Fibroblast of pulmonary artery (primary cell): Measurements from ENCODE around the gene RPH3AL.

Experiments used
- DNase-seq: peaks from one replicate; pipeline ENCODE4 v3.0.0-alpha.2; 2010; ENCODE audit warnings: low read depth
- H3K4me3 ChIP-seq: replicated peaks from 2 replicates; pipeline ENCODE4 v1.5.1; 2011; ENCODE audit warnings: low read depth, mild to moderate bottlenecking, control low read depth, low read length, moderate library complexity
- TF ChIP-seq, protein P1 (sequence below): IDR thresholded peaks from 2 replicates; pipeline ENCODE4 v1.5.1; 2011; ENCODE audit warnings: mild to moderate bottlenecking, control low read depth, low read length, inconsistent platforms; ENCODE audit errors: missing control alignments

Gene RPH3AL

DNA sequence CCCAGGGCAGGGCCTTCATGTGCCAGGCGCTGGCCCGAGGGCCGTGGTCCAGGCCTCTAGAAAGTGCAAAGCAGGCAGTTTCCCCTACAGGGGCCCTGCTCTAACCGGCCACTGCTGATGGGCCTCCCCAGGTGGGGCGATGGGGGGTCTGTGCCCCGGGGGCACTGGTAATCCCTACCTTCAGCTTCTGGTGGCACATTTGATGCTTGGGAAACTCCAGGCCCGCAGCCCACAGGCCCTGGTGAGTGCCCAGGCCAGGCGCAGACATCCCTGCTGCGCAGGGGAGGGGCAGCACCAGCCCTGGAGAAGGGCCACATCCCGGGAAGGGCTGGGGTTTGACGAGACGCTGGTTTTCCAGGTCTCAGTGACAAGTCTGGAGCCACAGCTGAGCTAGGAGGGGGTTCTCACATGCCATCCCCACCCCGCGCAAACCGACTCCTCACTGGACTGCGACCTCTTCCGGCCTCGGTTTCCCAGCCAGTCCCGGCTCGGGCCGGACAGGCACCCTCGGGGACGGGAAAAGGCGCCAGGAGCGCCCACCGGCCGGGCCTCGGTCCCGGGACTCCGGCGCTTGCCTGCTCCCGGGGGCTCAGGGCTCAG lies 172.7 kb downstream of the RPH3AL start:
- no peak overlapping the region for H3K4me3 ChIP-seq
- TF ChIP-seq, protein P1, sequence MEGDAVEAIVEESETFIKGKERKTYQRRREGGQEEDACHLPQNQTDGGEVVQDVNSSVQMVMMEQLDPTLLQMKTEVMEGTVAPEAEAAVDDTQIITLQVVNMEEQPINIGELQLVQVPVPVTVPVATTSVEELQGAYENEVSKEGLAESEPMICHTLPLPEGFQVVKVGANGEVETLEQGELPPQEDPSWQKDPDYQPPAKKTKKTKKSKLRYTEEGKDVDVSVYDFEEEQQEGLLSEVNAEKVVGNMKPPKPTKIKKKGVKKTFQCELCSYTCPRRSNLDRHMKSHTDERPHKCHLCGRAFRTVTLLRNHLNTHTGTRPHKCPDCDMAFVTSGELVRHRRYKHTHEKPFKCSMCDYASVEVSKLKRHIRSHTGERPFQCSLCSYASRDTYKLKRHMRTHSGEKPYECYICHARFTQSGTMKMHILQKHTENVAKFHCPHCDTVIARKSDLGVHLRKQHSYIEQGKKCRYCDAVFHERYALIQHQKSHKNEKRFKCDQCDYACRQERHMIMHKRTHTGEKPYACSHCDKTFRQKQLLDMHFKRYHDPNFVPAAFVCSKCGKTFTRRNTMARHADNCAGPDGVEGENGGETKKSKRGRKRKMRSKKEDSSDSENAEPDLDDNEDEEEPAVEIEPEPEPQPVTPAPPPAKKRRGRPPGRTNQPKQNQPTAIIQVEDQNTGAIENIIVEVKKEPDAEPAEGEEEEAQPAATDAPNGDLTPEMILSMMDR, result no peak
- DNase-seq, result no peak

DNA sequence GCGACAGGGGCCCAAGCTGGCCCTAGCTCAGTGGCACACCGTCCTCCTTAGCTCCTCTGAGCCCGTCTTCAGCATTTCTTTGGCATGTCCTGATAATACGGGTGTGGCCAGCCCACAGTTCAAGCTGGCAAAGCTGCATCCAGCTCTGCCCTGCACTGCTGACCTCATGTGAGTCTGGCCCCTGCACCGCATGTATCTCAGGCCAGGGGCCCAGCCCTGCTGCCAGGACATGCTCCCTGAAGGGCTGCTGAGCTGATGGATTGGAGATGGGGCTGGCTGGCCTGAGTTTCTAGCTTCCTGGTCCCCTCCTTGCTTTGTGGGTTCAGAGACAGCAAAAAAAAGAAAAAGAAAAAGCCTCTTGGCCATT lies 173.6 kb downstream of the RPH3AL start:
- no peak for DNase-seq
- H3K4me3 ChIP-seq, result no peak overlapping the region
- TF ChIP-seq, protein P1, result no peak

DNA sequence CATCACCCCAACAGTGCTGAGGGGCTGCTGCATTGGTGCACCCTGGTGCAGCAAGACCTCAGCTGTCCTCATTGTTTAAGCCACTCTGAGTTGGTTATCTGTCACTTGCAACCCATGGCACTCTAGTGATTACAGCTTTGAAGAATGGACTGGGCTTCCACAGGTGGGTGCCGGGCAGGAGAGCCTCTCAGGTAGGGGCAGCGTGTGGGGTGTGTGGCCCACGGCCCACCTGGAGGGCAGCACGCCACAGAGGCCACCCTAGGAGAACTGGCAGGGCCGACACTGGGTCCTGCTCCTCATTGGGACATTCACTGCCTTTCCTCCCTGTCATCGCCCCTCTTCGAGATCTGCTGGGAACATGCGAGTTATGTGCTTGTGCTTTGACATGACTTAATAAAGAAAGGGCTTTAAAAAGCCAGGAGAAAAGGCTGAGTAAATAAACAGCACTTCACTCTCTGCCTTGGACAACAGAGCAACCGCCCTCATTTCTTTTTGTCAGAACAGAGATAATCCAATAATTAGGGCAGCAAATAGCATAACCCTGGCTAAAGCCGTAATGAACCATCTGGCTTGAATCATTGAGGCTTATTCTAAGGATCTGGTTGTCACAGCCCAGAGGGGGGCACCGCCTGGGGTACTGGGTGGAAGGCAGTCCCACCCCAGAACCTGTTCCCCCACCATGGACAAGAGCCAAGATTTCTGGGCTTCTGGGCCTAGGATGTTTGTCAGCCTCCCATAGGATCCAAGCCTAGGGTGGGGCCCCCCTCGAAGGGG lies 174.1 kb downstream of the RPH3AL start:
- TF ChIP-seq, protein P1, result no peak
- no peak overlapping the region for H3K4me3 ChIP-seq
- no peak for DNase-seq

DNA sequence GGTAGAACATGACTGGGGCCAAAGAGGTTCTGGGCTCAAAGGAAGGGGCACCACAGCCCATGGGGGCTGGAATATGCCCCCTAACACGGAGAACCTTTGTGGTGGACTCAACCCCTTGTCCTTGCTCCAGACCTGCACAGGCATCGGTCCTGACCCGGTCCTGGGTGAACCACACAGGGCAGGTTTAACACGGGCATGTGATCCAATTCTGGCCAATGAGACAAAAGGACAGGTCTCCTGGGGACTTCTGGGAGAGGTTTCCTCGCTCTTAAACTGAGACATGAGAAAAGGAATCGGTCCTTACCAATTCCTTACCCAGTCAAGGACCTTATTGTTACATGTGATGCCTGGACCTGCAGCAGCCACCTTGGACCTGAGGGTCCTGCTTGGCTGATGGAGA lies 174.8 kb downstream of the RPH3AL start:
- no peak overlapping the region for H3K4me3 ChIP-seq
- TF ChIP-seq, protein P1, result no peak
- no peak for DNase-seq

DNA sequence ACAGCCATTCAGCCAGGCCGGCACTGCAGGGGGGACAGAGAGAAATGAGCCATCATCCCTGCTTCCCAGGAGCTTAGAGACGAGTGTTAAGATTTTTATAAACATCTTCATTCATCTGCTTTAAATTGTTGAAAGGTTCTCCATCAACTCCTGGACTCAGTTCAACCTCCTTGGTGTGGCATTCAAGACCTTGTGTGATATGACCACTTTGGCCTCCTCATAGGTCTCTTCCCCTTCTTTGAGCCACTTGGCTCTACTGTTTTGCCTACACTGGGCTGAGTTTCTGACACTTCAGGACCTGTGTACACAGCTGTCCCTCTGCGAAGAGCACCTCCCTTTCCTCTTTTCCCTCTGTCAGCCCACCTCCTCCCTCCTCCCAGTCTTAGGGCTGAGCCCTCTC lies 175.5 kb downstream of the RPH3AL start:
- H3K4me3 ChIP-seq, result no peak overlapping the region
- DNase-seq, result no peak
- TF ChIP-seq, protein P1, result no peak

DNA sequence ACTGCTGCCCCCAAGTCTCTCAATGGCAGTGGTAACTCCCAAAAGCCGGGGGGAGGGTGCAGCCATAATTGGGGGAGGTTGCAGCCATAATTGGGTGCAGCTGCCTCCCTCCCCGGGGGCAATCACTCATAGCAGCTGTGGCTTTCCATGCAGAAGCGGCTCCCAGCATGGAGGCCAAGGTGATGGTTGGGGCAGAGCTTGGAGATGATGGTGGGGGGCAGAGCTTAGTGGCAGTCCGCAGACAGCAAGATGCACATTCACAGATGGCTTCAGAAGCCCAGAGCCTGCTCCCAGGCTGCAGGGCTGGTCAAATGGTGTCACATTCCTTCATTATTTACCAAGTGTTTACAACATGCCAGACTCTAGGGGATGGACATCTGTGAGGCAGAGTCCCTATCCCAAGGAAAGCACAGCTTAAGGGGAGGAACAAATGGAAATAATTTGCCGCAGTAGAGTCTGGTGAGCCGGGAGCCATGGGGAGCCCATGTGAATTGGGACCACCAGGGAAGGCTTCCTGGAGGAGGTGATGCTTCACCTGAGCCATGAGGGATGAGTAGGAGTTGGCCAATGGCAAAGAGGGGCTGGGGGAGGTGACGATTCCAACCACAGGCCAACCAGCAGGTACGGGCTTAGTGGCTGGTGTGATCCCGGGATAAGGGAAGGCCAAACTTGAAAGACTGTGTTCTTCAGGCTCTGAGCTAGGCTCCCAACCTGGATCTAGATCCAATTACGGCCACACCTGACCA lies 179.3 kb downstream of the RPH3AL start:
- H3K4me3 ChIP-seq, result no peak overlapping the region
- no peak for DNase-seq
- TF ChIP-seq, protein P1, result no peak
